Measurements from ENCODE around the gene UBE2U. TPM values are rescaled to one million over a fixed set of nuclear protein-coding genes. Genes with fewer than 3 reads are reported as not detected.

Gene UBE2U
- total RNA-seq, 4 donors from 2014 or later, result not detected

DNA sequence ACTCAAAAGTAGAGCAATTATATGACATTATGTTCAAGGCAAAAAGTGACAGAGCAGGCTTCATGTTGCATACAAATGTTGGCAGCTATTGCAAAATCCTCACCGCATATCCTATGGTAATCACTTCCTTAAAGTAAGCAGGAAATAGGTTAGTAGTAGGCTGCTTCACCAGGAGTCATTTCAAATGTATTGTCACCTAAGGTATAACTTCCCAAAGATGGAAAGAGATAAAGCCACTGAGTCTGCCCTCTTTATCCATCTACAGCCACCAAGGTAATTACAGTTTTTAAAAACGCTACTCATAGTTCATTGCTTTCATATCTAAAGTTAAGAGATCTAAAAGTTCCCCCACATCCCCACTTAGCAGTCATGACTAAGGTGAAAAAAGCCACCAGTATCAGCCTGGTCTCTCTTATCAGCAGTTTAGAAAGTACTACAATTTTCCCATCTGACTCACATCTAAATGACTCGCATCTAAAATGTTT lies 31.6 kb upstream of the UBE2U start:
- 25 to 70% methylated on average over 3 of the region's 3 CpGs for WGBS, 2 donors (ENCODE audit: low coverage in 1 of 2)

GRCh38 chr1:64172458-64172983 lies 30.9 kb upstream of the UBE2U start:
- 9 to 20% methylated on average over 3 of the region's 3 CpGs for WGBS, 2 donors (ENCODE audit: low coverage in 1 of 2)
- H3K27me3 ChIP-seq, result no peaks in the 10 kb centered on the region
- H3K4me3 ChIP-seq, result no peak overlapping the region
- peaks cover 0 to 3% of the 10 kb centered on the region in 2 donors for H3K36me3 ChIP-seq
- TF ChIP-seq EP300 (IDR thresholded peaks at IDR 0.05), result no peak
- TF ChIP-seq, protein P1, sequence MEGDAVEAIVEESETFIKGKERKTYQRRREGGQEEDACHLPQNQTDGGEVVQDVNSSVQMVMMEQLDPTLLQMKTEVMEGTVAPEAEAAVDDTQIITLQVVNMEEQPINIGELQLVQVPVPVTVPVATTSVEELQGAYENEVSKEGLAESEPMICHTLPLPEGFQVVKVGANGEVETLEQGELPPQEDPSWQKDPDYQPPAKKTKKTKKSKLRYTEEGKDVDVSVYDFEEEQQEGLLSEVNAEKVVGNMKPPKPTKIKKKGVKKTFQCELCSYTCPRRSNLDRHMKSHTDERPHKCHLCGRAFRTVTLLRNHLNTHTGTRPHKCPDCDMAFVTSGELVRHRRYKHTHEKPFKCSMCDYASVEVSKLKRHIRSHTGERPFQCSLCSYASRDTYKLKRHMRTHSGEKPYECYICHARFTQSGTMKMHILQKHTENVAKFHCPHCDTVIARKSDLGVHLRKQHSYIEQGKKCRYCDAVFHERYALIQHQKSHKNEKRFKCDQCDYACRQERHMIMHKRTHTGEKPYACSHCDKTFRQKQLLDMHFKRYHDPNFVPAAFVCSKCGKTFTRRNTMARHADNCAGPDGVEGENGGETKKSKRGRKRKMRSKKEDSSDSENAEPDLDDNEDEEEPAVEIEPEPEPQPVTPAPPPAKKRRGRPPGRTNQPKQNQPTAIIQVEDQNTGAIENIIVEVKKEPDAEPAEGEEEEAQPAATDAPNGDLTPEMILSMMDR (IDR thresholded peaks at IDR 0.05), result no peak
- TF ChIP-seq POLR2AphosphoS5 (IDR thresholded peaks at IDR 0.05), result no peak
- no peak for TF ChIP-seq POLR2A (IDR thresholded peaks at IDR 0.05)
- ATAC-seq, result no peak
- H3K27ac ChIP-seq, result no peak overlapping the region
- peaks cover 0 to 24% (median 0%) of the 10 kb centered on the region in 3 donors for H3K4me1 ChIP-seq
- H3K9me3 ChIP-seq, result no peaks in the 10 kb centered on the region

More for the DNA sequence above, 31.6 kb upstream of the UBE2U start:
- Histone ChIP-seq H3K27me3 (no peaks in the 10 kb centered on the region), H3K4me1 (peaks cover 0 to 24% (median 0%) of the 10 kb centered on the region in 3 donors), H3K36me3 (no peaks in the 10 kb centered on the region), H3K27ac (no peak overlapping the region), H3K9me3 (no peaks in the 10 kb centered on the region), H3K4me3 (no peak overlapping the region)
- no peak for ATAC-seq
- TF ChIP-seq POLR2AphosphoS5 (IDR thresholded peaks at IDR 0.05) (no peak), EP300 (IDR thresholded peaks at IDR 0.05) (no peak), POLR2A (IDR thresholded peaks at IDR 0.05) (no peak)
- TF ChIP-seq, protein P1 (IDR thresholded peaks at IDR 0.05), result no peak

DNA sequence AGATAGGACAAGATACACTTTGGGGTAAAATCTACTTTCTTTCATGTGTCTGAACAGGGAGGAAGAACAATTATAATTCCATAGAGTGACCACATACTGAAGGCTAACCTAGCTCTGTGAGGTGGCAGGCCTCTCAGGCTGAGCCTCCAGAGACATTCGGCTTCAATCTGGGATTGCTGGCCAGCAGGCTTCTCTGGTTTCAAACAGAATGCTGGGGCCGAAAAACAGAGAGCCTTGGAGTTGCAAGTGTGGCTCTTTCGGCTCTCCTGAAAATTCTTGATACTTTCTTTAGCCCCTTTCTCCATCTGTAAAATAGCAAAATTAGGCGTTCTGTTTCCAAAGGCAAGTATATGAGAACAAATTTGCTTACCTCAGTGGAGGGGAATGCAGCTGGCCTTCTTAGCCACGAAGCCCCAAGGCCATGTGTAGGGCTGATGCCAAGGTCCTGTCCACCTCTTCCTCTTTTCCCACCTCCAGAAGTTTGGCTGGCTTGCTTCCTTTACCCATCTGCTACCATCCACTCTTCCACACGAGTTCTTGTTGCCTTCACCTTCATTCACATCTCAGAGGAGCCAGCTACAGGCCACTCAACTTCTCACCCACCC lies 30.0 kb upstream of the UBE2U start:
- Histone ChIP-seq H3K4me3 (no peak overlapping the region), H3K4me1 (peaks cover 0 to 24% (median 0%) of the 10 kb centered on the region in 3 donors), H3K36me3 (peaks cover 0 to 12% of the 10 kb centered on the region in 2 donors), H3K27me3 (no peaks in the 10 kb centered on the region), H3K27ac (no peak overlapping the region), H3K9me3 (no peaks in the 10 kb centered on the region)
- ATAC-seq, result no peak
- TF ChIP-seq POLR2AphosphoS5 (IDR thresholded peaks at IDR 0.05), result no peak
- no peak for TF ChIP-seq POLR2A (IDR thresholded peaks at IDR 0.05)
- TF ChIP-seq EP300 (IDR thresholded peaks at IDR 0.05), result no peak
- TF ChIP-seq, protein P1 (IDR thresholded peaks at IDR 0.05), result no peak
- 48 to 84% methylated on average over 4 to 6 of the region's 6 CpGs for WGBS, 2 donors (ENCODE audit: low coverage in 1 of 2)

GRCh38 chr1:64175639-64176038 lies 27.8 kb upstream of the UBE2U start:
- Histone ChIP-seq H3K27me3 (no peaks in the 10 kb centered on the region), H3K4me1 (peaks cover 0 to 24% (median 0%) of the 10 kb centered on the region in 3 donors), H3K9me3 (no peaks in the 10 kb centered on the region), H3K4me3 (no peak overlapping the region), H3K36me3 (peaks cover 0 to 14% of the 10 kb centered on the region in 2 donors), H3K27ac (no peak overlapping the region)
- no peak for TF ChIP-seq POLR2A (IDR thresholded peaks at IDR 0.05)
- TF ChIP-seq POLR2AphosphoS5 (IDR thresholded peaks at IDR 0.05), result no peak
- no peak for TF ChIP-seq EP300 (IDR thresholded peaks at IDR 0.05)
- TF ChIP-seq, protein P1 (IDR thresholded peaks at IDR 0.05), result no peak
- no peak for ATAC-seq

DNA sequence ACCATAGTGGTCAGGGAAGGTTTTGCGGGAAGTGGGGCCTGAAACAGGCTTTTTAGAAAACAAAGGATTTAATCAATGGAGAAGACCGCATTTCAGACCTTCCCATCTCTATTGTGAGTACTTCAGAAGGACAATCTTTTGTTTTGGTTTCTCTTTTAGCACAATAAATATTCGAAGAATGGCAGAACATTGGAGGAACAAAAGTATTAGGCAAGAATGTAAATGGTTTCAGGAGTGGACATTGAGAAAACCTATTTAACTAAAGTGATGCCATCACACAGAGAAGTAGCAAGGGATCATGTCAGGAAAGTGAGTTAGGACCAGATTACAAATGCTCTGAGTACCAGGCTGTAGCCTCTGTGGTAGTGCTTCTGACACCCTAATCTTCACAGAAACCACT lies 26.8 kb upstream of the UBE2U start:
- Histone ChIP-seq H3K4me3 (no peak overlapping the region), H3K36me3 (peaks cover 0 to 14% of the 10 kb centered on the region in 2 donors), H3K27ac (no peak overlapping the region), H3K9me3 (no peaks in the 10 kb centered on the region), H3K27me3 (no peaks in the 10 kb centered on the region), H3K4me1 (peaks cover 0 to 23% (median 0%) of the 10 kb centered on the region in 3 donors)
- 84 to 89% methylated on average over 3 of the region's 3 CpGs for WGBS, 2 donors (ENCODE audit: low coverage in 1 of 2)
- TF ChIP-seq, protein P1 (IDR thresholded peaks at IDR 0.05), result no peak
- TF ChIP-seq POLR2A (IDR thresholded peaks at IDR 0.05) (no peak), EP300 (IDR thresholded peaks at IDR 0.05) (no peak), POLR2AphosphoS5 (IDR thresholded peaks at IDR 0.05) (no peak)
- ATAC-seq, result no peak

Measured in gastroesophageal sphincter (tissue), 4 donors.